ENCODE data around the gene TRMT61A. TPM values are rescaled to one million over a fixed set of nuclear protein-coding genes. Genes with fewer than 3 reads are reported as not detected.

The TRMT61A gene
- total RNA-seq, 1 donor from 2014 or later = 13.7 TPM

GRCh38 chr14:103527408-103528145 lies 1.4 kb upstream of the TRMT61A start:
- H3K4me3 ChIP-seq (ENCODE audit: low read depth, low read length) = no peak overlapping the region

GRCh38 chr14:103528146-103528586 lies 830 bp upstream of the TRMT61A start:
- H3K27me3 ChIP-seq (ENCODE audit: control insufficient read depth, insufficient read depth, low read length) = peaks cover 2% of the 10 kb centered on the region
- H3K4me3 ChIP-seq (ENCODE audit: low read depth, low read length) = peak overlapping the region; percentile 81
- no peak for DNase-seq (ENCODE audit: low read depth)
- H3K36me3 ChIP-seq (ENCODE audit: control insufficient read depth, insufficient read depth, low read length) = peaks cover 6% of the 10 kb centered on the region
- no peak for FAIRE-seq
- TF ChIP-seq CTCF (IDR thresholded peaks at IDR 0.05; ENCODE audit: insufficient read depth, low read length, severe bottlenecking) = no peak

More at GRCh38 chr14:103527408-103528145, 1.4 kb upstream of the TRMT61A start:
- DNase-seq (ENCODE audit: low read depth) (no peak), FAIRE-seq (no peak)
- Histone ChIP-seq H3K27me3 (ENCODE audit: control insufficient read depth, insufficient read depth, low read length) (peaks cover 3% of the 10 kb centered on the region), H3K36me3 (ENCODE audit: control insufficient read depth, insufficient read depth, low read length) (peaks cover 6% of the 10 kb centered on the region)
- TF ChIP-seq CTCF (IDR thresholded peaks at IDR 0.05; ENCODE audit: insufficient read depth, low read length, severe bottlenecking) = no peak

GRCh38 chr14:103529383-103530365 lies 678 bp downstream of the TRMT61A start:
- no peak for DNase-seq (ENCODE audit: low read depth)
- Histone ChIP-seq H3K36me3 (ENCODE audit: control insufficient read depth, insufficient read depth, low read length) (peaks cover 9% of the 10 kb centered on the region), H3K27me3 (ENCODE audit: control insufficient read depth, insufficient read depth, low read length) (no peaks in the 10 kb centered on the region), H3K4me3 (ENCODE audit: low read depth, low read length) (peak overlapping the region; percentile 81)
- FAIRE-seq = no peak
- TF ChIP-seq CTCF (IDR thresholded peaks at IDR 0.05; ENCODE audit: insufficient read depth, low read length, severe bottlenecking) = no peak

- FAIRE-seq (no peak), DNase-seq (ENCODE audit: low read depth) (no peak)
- Histone ChIP-seq H3K36me3 (ENCODE audit: control insufficient read depth, insufficient read depth, low read length) (peaks cover 12% of the 10 kb centered on the region), H3K27me3 (ENCODE audit: control insufficient read depth, insufficient read depth, low read length) (no peaks in the 10 kb centered on the region), H3K4me3 (ENCODE audit: low read depth, low read length) (no peak overlapping the region)
- no peak for TF ChIP-seq CTCF (IDR thresholded peaks at IDR 0.05; ENCODE audit: insufficient read depth, low read length, severe bottlenecking)
These were observed 1.4 kb downstream of the TRMT61A start for GRCh38 chr14:103530390-103530789.

- FAIRE-seq (no peak), DNase-seq (ENCODE audit: low read depth) (no peak)
- H3K36me3 ChIP-seq (ENCODE audit: control insufficient read depth, insufficient read depth, low read length) = peaks cover 12% of the 10 kb centered on the region
- no peak overlapping the region for H3K4me3 ChIP-seq (ENCODE audit: low read depth, low read length)
- H3K27me3 ChIP-seq (ENCODE audit: control insufficient read depth, insufficient read depth, low read length) = no peaks in the 10 kb centered on the region
- TF ChIP-seq CTCF (IDR thresholded peaks at IDR 0.05; ENCODE audit: insufficient read depth, low read length, severe bottlenecking) = no peak
These were observed 1.8 kb downstream of the TRMT61A start for GRCh38 chr14:103530831-103531230.
